Thymus (tissue), 11 donors: ENCODE data around the gene COL7A1. TPM values are rescaled to one million over a fixed set of nuclear protein-coding genes. Genes with fewer than 3 reads are reported as not detected.
"Not testable (repeated sequence)": the region's sequence is repeated elsewhere in the genome, so short reads cannot be mapped to it uniquely, and the experiment has no call there.

Experiments used
- DNase-seq, 9 donors: peaks; one replicate each; pipeline ENCODE4 v3.0.0-alpha.2; 2013; ENCODE audit warnings: low spot score in 9 of 9, low read depth in 6 of 9, missing footprints in 1 of 9
- H3K27ac ChIP-seq, 2 donors: one replicate each; pipeline ENCODE4 v1.5.1; 2013; ENCODE audit warnings: control low read depth in 1 of 2, low read depth in 1 of 2, low read length in 1 of 2, mild to moderate bottlenecking in 1 of 2, moderate library complexity in 1 of 2
- H3K27me3 ChIP-seq, 2 donors: one replicate each; pipeline ENCODE4 v1.5.1; 2013; ENCODE audit warnings: low read length in 1 of 2; ENCODE audit not compliant: control insufficient read depth in 2 of 2, insufficient read depth in 1 of 2
- H3K36me3 ChIP-seq, 2 donors: one replicate each; pipeline ENCODE4 v1.5.1; 2013; ENCODE audit warnings: low read length in 1 of 2, mild to moderate bottlenecking in 1 of 2, moderate library complexity in 1 of 2; ENCODE audit not compliant: control insufficient read depth in 2 of 2, insufficient read depth in 2 of 2
- H3K4me1 ChIP-seq, 2 donors: one replicate each; pipeline ENCODE4 v1.5.1; 2013; ENCODE audit warnings: low read length in 2 of 2; ENCODE audit not compliant: control insufficient read depth in 2 of 2, insufficient read depth in 2 of 2
- H3K4me3 ChIP-seq, 2 donors: one replicate each; pipeline ENCODE4 v1.5.1; 2013; ENCODE audit warnings: low read length in 2 of 2, control low read depth in 1 of 2, mild to moderate bottlenecking in 1 of 2
- H3K9me3 ChIP-seq, 2 donors: one replicate each; pipeline ENCODE4 v1.5.1; 2013; ENCODE audit warnings: low read length in 1 of 2, mild to moderate bottlenecking in 1 of 2; ENCODE audit not compliant: control insufficient read depth in 2 of 2, insufficient read depth in 1 of 2
- WGBS: extraction: QIAGEN DNeasy Blood & Tissue Kit; methylation state at CpG from one replicate; pipeline ENCODE4 v1.1.7; 2013; 5-methylcytosine and 5-hydroxymethylcytosine counted together
- polyA plus RNA-seq: library from polyadenylated mRNA; stranded (reverse); fragments of 200-250 nt; gene quantifications from one replicate; pipeline ENCODE4 v1.2.3, GENCODE V29; 2013
- total RNA-seq: library from RNA; stranded (reverse); fragments of 120-200 nt; gene quantifications from one replicate; pipeline ENCODE4 v1.2.4, GENCODE V29; 2013
- donor health status: healthy.

The COL7A1 gene
- total and polyA plus RNA-seq, 2 donors = 4.4 to 273 TPM

GRCh38 chr3:48553886-48554845 is 41.0 kb downstream of the COL7A1 start:
- no peaks in the 10 kb centered on the region for H3K27me3 ChIP-seq
- H3K27ac ChIP-seq = no peak overlapping the region
- H3K9me3 ChIP-seq = no peaks in the 10 kb centered on the region
- no peak overlapping the region for H3K4me3 ChIP-seq
- WGBS = 97% methylated on average over 14 of the region's 14 CpGs
- DNase-seq = no peak
- H3K36me3 ChIP-seq = no peaks in the 10 kb centered on the region
- peaks cover 3 to 25% of the 10 kb centered on the region in 2 donors for H3K4me1 ChIP-seq

GRCh38 chr3:48553361-48553760 is 41.8 kb downstream of the COL7A1 start:
- Histone ChIP-seq H3K27ac (no peak overlapping the region), H3K36me3 (no peaks in the 10 kb centered on the region), H3K4me3 (no peak overlapping the region), H3K4me1 (peaks cover 3 to 21% of the 10 kb centered on the region in 2 donors), H3K27me3 (no peaks in the 10 kb centered on the region), H3K9me3 (no peaks in the 10 kb centered on the region)
- no peak for DNase-seq
- 92% methylated on average over 5 of the region's 5 CpGs for WGBS

GRCh38 chr3:48552111-48552951 is 42.8 kb downstream of the COL7A1 start:
- no peaks in the 10 kb centered on the region for H3K27me3 ChIP-seq
- H3K27ac ChIP-seq = no peak overlapping the region
- H3K4me3 ChIP-seq = no peak overlapping the region
- WGBS = 90% methylated on average over 14 of the region's 14 CpGs
- no peaks in the 10 kb centered on the region for H3K9me3 ChIP-seq
- H3K36me3 ChIP-seq = no peaks in the 10 kb centered on the region
- DNase-seq = no peak
- H3K4me1 ChIP-seq = peaks cover 3 to 12% of the 10 kb centered on the region in 2 donors

GRCh38 chr3:48551651-48552050 is 43.5 kb downstream of the COL7A1 start:
- not testable (repeated sequence) for H3K4me1 ChIP-seq, H3K36me3 ChIP-seq, DNase-seq, H3K27ac ChIP-seq, H3K4me3 ChIP-seq, H3K27me3 ChIP-seq, H3K9me3 ChIP-seq
- WGBS = 94% methylated on average over 7 of the region's 7 CpGs

GRCh38 chr3:48548729-48549705 is 46.1 kb downstream of the COL7A1 start:
- peak; percentile 45 to 84 (median 67) for DNase-seq
- WGBS = 77% methylated on average over 10 of the region's 10 CpGs
- no peaks in the 10 kb centered on the region for H3K27me3 ChIP-seq
- no peak overlapping the region for H3K27ac ChIP-seq
- H3K36me3 ChIP-seq = no peaks in the 10 kb centered on the region
- no peaks in the 10 kb centered on the region for H3K4me1 ChIP-seq
- no peaks in the 10 kb centered on the region for H3K9me3 ChIP-seq
- H3K4me3 ChIP-seq = no peak overlapping the region

- 95% methylated on average over 5 of the region's 5 CpGs for WGBS
- no peaks in the 10 kb centered on the region for H3K36me3 ChIP-seq
Measured at GRCh38 chr3:48548126-48548525, 47.0 kb downstream of the COL7A1 start.

GRCh38 chr3:48546203-48546829 is 48.8 kb downstream of the COL7A1 start:
- H3K27me3 ChIP-seq = peaks cover 0 to 4% of the 10 kb centered on the region in 2 donors
- no peak overlapping the region for H3K4me3 ChIP-seq
- DNase-seq = no peak
- no peaks in the 10 kb centered on the region for H3K36me3 ChIP-seq
- H3K4me1 ChIP-seq = no peaks in the 10 kb centered on the region
- H3K27ac ChIP-seq = no peak overlapping the region
- no peaks in the 10 kb centered on the region for H3K9me3 ChIP-seq
- 91% methylated on average over 4 of the region's 4 CpGs for WGBS

More at GRCh38 chr3:48548126-48548525, 47.0 kb downstream of the COL7A1 start:
- Histone ChIP-seq H3K4me3 (no peak overlapping the region), H3K27me3 (no peaks in the 10 kb centered on the region), H3K9me3 (no peaks in the 10 kb centered on the region), H3K4me1 (no peaks in the 10 kb centered on the region), H3K27ac (no peak overlapping the region)
- no peak for DNase-seq

- Histone ChIP-seq H3K27ac (no peak overlapping the region), H3K9me3 (peaks cover 0 to 5% of the 10 kb centered on the region in 2 donors), H3K27me3 (peaks cover 0 to 4% of the 10 kb centered on the region in 2 donors), H3K4me3 (no peak overlapping the region), H3K4me1 (no peaks in the 10 kb centered on the region), H3K36me3 (no peaks in the 10 kb centered on the region)
- WGBS = 94% methylated on average over 5 of the region's 5 CpGs
- no peak for DNase-seq
Measured at GRCh38 chr3:48544141-48544540, 51.0 kb downstream of the COL7A1 start.
